Measurements from ENCODE around the gene DHRSX.

The DHRSX gene

DNA sequence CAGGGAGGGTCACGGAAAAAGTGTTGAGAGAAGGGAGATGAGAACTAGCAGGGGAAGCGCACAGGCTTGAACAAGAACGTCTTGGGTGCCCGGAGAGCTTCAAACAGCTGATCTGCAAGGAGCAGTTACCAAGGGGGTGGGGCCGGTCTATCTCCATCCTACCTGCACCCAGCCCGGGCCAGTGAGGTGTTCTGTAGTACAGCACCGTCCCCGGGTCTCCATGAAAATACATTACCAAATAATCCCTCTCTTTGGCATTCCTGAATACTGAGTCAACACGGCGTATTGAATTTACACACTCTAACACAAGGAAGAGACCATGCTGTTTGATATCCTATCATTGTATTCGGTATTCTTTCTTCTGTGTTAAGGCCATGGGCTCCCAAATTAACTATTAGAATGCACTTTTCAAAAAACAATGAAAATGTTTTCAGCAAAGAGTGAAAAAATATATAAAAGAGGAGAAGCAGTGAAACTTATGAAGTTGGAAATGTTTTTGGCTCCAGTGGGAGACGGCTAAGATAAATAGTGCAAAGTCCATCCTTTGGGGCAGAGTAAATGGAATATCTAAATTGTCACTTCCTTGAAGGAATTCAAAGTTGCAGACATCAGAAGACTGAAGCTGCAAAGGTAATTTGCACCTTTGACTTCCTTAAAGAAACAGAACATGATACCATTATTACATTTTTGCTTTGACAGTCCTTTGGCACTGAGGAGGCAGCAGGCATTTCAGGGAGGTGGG lies 90.3 kb downstream of the DHRSX start:
- Mint-ChIP-seq H3K27me3 (no peaks in the 10 kb centered on the region), H3K9me3 (peaks cover 12% of the 10 kb centered on the region), H3K4me3 (no peak overlapping the region)

DNA sequence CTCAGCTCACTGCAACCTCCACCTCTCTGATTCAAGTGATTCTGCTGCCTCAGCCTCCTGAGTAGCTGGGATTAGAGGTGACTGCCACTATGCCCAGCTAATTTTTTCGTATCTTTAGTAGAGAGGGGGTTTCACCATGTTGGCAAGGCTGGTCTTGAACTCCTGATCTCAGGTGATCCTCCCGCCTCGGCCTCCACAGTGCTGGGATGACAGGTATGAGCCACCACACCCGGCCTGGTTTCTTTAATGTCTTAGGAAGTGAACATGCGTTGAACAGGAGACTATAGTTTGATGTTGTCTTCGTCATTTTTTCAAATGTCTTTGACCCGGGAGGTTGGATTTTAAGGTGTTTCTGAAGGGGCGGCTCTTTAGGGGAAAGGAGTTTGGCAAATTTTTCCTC lies 91.0 kb downstream of the DHRSX start:
- Mint-ChIP-seq H3K4me3 (no peak overlapping the region), H3K4me1 (no peaks in the 10 kb centered on the region), H3K9me3 (peaks cover 12% of the 10 kb centered on the region), H3K27me3 (no peaks in the 10 kb centered on the region), H3K36me3 (ENCODE audit: low read depth) (peaks cover 38% of the 10 kb centered on the region), H3K27ac (no peak overlapping the region)
- no peak for DNase-seq
- no peak for ATAC-seq

More for the DNA sequence above, 90.3 kb downstream of the DHRSX start:
- no peaks in the 10 kb centered on the region for H3K4me1 Mint-ChIP-seq
- H3K36me3 Mint-ChIP-seq (ENCODE audit: low read depth) = peaks cover 38% of the 10 kb centered on the region
- H3K27ac Mint-ChIP-seq = no peak overlapping the region
- DNase-seq (no peak), ATAC-seq (no peak)

DNA sequence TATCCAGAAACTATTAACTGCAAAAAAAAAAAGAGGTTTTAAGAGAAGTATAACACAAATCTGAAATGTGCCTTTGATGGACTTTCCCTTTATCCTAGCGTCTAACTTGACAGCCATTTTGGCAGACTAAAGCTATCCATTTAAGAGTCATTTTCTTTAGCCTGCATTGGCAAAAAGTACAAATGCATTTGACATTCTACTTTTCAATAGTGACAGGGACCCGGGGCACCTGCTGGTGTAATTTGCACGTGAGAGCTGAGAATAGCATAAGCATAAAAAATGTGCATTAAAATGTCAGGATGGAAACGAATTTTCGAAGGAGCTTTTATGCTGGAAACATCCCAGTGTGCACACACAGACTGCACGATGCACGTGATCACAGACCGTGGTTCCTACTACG lies 91.9 kb downstream of the DHRSX start:
- ATAC-seq (no peak), DNase-seq (no peak)
- no peak overlapping the region for H3K27ac Mint-ChIP-seq
- H3K9me3 Mint-ChIP-seq = peaks cover 12% of the 10 kb centered on the region
- H3K4me1 Mint-ChIP-seq = no peaks in the 10 kb centered on the region
- H3K36me3 Mint-ChIP-seq (ENCODE audit: low read depth) = peaks cover 39% of the 10 kb centered on the region
- no peaks in the 10 kb centered on the region for H3K27me3 Mint-ChIP-seq
- H3K4me3 Mint-ChIP-seq = no peak overlapping the region

DNA sequence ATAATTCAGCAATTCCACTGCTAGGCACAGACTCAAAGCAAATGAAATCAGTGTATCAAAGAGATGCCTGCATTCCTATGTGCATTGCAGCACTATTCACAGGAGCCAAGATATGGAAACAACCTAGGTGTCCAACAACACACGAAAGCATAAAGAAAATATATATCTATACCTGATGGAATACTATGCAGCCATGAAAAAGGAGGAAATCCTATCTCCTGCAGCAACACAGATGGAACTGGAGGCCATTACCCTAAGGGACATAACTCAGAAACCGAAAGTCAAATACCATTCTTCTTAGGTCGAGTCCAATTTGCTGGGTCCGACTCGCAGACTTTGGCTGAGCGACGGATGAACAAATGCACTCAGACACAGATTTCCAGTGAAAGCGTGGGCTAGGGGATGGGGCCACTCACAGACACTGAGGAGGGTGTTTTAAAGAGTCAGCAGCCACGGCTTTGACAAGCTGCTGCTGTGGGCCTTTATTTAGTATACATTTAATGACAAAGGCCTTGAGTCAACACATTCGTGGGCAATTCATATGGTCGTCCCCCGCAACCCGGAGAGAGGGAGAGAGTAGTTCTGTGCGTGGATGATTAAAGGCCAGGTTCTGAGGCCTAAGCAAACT lies 93.8 kb downstream of the DHRSX start:
- Mint-ChIP-seq H3K4me3 (no peak overlapping the region), H3K27ac (no peak overlapping the region), H3K36me3 (ENCODE audit: low read depth) (peaks cover 42% of the 10 kb centered on the region), H3K9me3 (peaks cover 12% of the 10 kb centered on the region), H3K4me1 (no peaks in the 10 kb centered on the region), H3K27me3 (no peaks in the 10 kb centered on the region)
- ATAC-seq (no peak), DNase-seq (no peak)

DNA sequence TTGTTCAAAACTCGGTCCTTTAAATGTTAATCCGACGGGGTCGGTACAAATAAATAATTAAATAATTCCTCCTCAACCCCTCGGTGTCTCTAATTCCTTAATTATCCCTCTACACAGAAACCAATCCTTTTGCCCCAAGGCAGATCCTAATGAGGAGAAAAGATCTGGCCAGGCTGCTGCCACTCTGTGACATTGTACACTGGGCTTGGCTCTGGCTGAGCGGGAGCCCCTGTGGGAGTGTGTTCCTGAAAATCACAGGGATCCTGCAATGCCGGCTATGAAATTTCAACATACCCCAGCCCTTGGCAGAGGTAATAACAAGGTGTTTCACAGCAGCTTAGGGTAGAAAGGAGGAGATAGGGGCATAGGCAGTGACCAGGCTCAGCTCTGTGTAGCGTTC lies 96.0 kb downstream of the DHRSX start:
- H3K4me3 Mint-ChIP-seq = no peak overlapping the region
- H3K9me3 Mint-ChIP-seq = peaks cover 12% of the 10 kb centered on the region
- ATAC-seq (no peak), DNase-seq (no peak)
- no peaks in the 10 kb centered on the region for H3K4me1 Mint-ChIP-seq
- H3K27ac Mint-ChIP-seq = no peak overlapping the region
- no peaks in the 10 kb centered on the region for H3K27me3 Mint-ChIP-seq
- H3K36me3 Mint-ChIP-seq (ENCODE audit: low read depth) = peaks cover 36% of the 10 kb centered on the region

DNA sequence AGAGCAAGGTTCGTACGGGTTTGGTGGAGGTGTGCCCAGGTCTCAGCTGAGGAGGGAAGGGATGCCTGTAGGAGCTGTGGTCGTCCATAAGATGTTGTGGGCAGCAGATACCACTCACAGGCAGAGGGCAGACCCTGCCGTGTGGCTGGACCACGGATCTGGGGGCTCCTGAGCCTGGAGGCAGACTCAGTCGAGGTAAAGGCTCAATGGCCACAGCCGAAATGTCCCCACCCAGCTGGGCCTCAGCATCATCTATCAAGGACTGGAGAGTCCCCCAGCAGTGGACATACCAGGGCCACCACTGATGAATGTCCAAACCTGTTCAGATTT lies 98.5 kb downstream of the DHRSX start:
- Mint-ChIP-seq H3K27me3 (no peaks in the 10 kb centered on the region), H3K9me3 (peaks cover 8% of the 10 kb centered on the region), H3K36me3 (ENCODE audit: low read depth) (peaks cover 15% of the 10 kb centered on the region), H3K4me3 (no peak overlapping the region), H3K27ac (no peak overlapping the region), H3K4me1 (no peaks in the 10 kb centered on the region)
- ATAC-seq = no peak
- no peak for DNase-seq

DNA sequence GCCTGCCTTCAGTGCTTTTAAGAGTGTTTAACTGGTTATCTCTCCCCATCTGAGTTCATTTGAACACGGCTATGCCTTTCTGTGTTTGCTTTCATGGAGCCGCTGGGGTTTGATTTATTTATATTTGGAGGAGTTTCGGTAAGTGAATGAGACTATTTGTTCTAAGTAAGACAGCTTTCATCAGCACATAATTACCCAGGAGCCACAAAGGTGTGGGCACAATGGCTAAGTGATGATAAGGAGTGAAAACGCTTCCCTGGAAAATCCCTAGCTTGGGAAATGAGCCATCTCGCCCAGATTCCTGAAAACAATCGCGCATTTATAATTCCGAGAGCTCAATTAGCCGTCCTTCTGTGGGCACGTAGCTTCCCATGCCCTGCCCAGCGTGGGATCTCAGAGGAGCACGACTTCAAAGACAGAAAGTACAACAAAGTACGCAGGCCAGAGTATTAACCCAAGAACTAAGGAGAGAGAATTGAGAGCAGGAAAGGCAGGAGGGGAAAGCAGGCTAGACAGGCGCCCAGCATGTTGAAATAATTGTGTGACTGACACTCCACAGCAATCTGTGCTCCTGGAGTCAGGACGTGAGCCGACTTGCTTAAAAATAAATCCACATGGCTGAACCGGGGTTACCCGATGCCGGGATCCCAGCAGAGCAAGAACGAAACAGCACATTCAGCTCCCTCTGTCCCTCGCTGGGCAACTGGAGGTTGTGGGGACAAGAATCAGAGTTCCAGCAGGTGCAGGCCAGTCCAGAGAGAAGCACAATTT lies 99.0 kb downstream of the DHRSX start:
- Mint-ChIP-seq H3K36me3 (ENCODE audit: low read depth) (peaks cover 10% of the 10 kb centered on the region), H3K27ac (no peak overlapping the region), H3K9me3 (peaks cover 2% of the 10 kb centered on the region), H3K4me1 (no peaks in the 10 kb centered on the region), H3K27me3 (no peaks in the 10 kb centered on the region), H3K4me3 (no peak overlapping the region)
- ATAC-seq (no peak), DNase-seq (no peak)

DNA sequence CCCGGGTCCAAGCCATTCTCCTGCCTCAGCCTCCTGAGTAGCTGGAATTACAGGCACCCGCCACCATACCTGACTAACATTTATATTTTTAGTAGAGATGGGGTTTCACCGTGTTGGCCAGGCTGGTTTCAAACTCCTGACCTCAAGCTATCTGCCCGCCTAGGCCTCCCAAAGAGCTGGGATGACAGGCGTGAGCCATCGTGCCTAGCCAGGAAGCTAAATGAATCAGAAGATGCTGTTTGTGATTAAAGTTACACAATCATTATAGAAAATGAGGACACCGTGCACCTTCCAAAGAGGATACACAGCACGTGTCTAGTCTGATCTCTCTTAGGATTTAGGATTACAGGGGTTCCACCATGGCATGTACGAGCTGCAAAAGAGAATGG lies 99.6 kb downstream of the DHRSX start:
- ATAC-seq (no peak), DNase-seq (no peak)
- Mint-ChIP-seq H3K27me3 (no peaks in the 10 kb centered on the region), H3K27ac (no peak overlapping the region), H3K4me1 (no peaks in the 10 kb centered on the region), H3K36me3 (ENCODE audit: low read depth) (peaks cover 6% of the 10 kb centered on the region), H3K4me3 (no peak overlapping the region), H3K9me3 (no peaks in the 10 kb centered on the region)

DNA sequence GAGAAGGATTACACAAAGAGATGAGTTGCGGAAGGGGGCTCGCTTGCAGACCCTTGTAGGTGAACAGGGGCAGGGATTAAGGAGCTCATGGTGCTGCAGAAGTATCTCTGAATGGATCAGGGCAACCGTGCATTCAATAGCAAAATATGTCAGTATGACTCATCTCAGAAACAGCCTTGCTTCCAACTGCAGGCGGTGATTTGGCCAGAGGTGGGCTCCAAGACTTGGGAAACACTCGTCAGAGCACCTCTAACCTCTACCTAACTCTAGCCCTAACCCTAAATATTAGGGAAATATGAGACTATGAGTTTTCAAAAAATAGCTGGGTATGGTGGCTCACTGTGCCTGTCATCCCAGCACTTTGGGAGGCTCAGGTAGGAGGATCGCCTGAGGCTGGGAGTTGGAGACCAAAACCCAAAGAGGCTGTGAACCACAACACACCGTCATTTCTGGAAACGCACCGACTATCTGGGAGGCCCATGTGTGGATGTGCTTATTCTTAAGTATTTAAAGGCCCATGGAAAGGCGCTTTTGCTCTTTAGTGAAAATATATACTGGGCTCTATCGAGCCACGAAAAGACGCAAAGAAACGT lies 102.6 kb downstream of the DHRSX start:
- no peak for DNase-seq
- ATAC-seq = no peak
- peaks cover 5% of the 10 kb centered on the region for H3K36me3 Mint-ChIP-seq (ENCODE audit: low read depth)
- H3K4me1 Mint-ChIP-seq = no peaks in the 10 kb centered on the region
- H3K27ac Mint-ChIP-seq = no peak overlapping the region
- H3K9me3 Mint-ChIP-seq = no peaks in the 10 kb centered on the region
- H3K27me3 Mint-ChIP-seq = no peaks in the 10 kb centered on the region
- no peak overlapping the region for H3K4me3 Mint-ChIP-seq

DNA sequence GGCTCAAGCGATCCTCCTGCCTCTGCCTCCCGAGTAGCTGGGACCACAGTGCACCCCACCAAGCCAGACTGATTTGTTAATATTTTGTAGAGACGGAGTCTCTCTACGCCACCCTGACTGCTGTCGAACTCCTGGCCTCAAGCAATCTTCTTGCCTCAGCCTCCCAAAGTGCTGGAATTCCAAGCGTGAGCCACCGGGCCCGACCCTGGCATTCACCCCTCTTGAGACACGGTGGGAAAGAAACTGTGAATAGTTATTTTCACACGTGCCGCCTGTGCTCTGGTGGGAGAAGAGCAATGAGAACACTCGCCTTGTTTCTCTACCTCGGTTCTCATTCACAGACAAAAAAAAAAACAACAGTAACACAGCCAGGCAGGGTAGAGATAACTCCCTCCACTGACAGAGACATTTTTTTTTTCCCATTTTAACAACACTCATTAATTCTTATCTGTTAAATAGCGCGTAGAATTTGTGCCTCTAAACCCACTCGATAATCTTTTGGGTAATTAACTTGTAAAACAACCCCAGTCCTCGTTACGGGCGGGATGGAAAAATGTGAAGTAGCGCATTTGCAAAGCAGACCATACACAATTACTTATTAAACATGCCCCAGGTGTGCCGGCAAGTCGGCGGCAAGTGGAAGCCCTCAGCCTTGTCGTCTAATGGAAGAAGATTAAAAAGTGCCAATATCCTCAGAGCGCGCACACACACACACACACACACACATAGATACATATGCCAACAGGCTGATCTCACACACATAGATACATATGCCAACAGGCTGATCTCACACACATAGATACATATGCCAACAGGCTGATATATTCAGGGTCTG lies 103.3 kb downstream of the DHRSX start:
- Mint-ChIP-seq H3K4me3 (no peak overlapping the region), H3K27ac (no peak overlapping the region), H3K27me3 (no peaks in the 10 kb centered on the region), H3K36me3 (ENCODE audit: low read depth) (peaks cover 5% of the 10 kb centered on the region), H3K9me3 (no peaks in the 10 kb centered on the region), H3K4me1 (no peaks in the 10 kb centered on the region)
- no peak for ATAC-seq
- no peak for DNase-seq

DNA sequence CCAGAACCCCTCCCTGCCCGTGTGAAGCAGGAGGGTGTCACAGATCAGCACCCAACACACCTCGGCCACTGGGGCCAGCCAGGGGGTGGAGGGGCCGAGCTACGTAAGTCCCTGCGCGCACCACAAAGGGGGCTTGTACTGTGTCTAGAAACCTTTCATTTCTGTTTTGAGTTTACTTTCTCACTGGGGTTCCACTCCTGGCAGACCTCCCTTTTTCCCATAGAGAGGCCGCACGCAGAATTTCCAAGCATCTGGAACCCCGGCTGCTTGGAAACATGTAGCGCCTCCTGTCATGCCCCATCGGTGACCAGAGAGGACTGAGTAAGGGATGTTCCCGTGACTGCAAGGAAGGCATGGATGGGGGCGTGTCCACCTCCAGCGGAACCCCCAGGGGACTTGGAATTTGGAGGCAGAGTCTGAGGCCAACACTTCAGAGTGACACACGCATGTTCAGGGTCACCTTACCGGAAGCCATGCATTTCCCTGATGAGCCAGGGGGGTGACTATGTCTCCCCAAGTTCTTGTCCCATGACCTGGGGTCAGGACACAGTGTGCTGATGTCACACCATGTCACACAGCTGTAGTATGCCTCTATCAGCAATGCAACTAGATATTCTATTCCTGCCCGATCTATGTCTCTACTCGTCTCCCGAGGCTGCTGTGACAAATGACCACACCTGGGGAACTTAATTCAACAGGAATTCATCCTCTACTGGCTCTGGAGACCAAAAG lies 105.3 kb downstream of the DHRSX start:
- H3K36me3 Mint-ChIP-seq (ENCODE audit: low read depth) = peaks cover 19% of the 10 kb centered on the region
- no peak overlapping the region for H3K27ac Mint-ChIP-seq

DNA sequence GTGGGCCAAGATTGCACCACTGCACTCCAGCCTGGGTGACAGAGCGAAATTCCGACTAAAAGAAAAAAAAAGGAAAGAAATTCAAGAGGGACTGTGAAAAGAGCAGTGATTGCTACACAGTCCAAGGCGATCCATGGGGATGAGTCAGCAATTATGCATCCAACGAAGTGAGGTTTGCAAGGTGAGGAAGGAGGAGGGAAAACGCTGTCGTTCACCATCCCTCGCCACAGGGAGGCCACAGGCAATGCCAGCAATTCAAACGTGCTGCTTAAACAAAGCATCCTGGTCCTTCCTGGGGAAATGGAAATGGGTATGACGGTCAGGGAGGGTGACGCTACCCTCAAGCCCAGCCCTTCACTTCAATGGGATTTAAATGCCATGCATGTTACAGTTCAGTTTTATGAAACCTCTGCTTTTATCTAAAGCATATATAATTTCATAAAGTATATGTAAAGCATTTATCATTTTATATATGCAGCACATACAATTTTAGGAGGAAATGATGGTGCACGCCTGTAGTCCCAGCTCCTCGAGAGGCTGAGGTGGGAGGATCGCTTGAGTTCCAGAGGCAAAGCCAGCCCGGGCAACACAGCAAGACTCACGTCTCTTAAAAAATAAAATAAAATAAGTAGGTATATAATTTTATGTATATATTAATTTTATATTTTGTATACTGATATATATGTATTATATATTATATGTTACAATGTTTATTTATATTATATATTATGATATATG lies 108.7 kb downstream of the DHRSX start:
- H3K4me3 Mint-ChIP-seq = no peak overlapping the region

More for the DNA sequence above, 105.3 kb downstream of the DHRSX start:
- no peaks in the 10 kb centered on the region for H3K4me1 Mint-ChIP-seq
- ATAC-seq (no peak), DNase-seq (no peak)
- H3K9me3 Mint-ChIP-seq = peaks cover 5% of the 10 kb centered on the region
- H3K4me3 Mint-ChIP-seq = no peak overlapping the region
- no peaks in the 10 kb centered on the region for H3K27me3 Mint-ChIP-seq

DNA sequence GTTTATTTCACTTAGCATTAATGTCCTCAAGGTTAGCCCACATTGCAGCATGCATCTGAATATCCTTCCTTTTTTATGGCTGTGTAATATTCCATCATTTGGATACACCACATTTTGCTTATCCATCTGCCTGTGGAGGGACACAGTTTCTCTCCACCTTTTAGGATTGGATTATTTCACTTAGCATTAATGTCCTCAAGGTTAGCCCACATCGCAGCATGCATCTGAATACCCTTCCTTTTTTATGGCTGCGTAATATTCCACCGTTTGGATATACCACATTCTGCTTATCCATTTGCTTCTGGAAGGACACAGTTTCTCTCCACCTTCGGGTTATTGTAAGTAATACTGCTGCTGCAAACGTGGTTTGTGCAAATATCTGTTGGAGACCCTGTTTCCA lies 110.0 kb downstream of the DHRSX start:
- no peak overlapping the region for H3K4me3 Mint-ChIP-seq
- no peaks in the 10 kb centered on the region for H3K27me3 Mint-ChIP-seq
- H3K36me3 Mint-ChIP-seq (ENCODE audit: low read depth) = peaks cover 23% of the 10 kb centered on the region
- H3K27ac Mint-ChIP-seq = no peak overlapping the region
- H3K4me1 Mint-ChIP-seq = no peaks in the 10 kb centered on the region
- ATAC-seq = no peak
- peaks cover 5% of the 10 kb centered on the region for H3K9me3 Mint-ChIP-seq
- DNase-seq = no peak

More for the DNA sequence above, 108.7 kb downstream of the DHRSX start:
- peaks cover 23% of the 10 kb centered on the region for H3K36me3 Mint-ChIP-seq (ENCODE audit: low read depth)
- no peaks in the 10 kb centered on the region for H3K4me1 Mint-ChIP-seq
- DNase-seq (no peak), ATAC-seq (no peak)
- no peak overlapping the region for H3K27ac Mint-ChIP-seq
- no peaks in the 10 kb centered on the region for H3K27me3 Mint-ChIP-seq
- peaks cover 5% of the 10 kb centered on the region for H3K9me3 Mint-ChIP-seq

All from activated naive CD8-positive, alpha-beta T cell treated with anti-CD3 and anti-CD28 coated beads, Interleukin-2, amount 50 U/mL, for 24 hours (primary cell).